WTC11 (cell line): Measurements from ENCODE around the gene TEKTIP1.

Experiments
- ATF3 ChIP-seq: sonication (generic); formaldehyde crosslinking; conservative IDR thresholded peaks from 2 replicates; pipeline ENCODE4 v1.8.1; 2022; ENCODE audit warnings: mild to moderate bottlenecking, missing genetic modification reagents
- ATF6 ChIP-seq: sonication (generic); formaldehyde crosslinking; IDR thresholded peaks from 2 replicates; pipeline ENCODE4 v1.8.1; 2023; ENCODE audit warnings: mild to moderate bottlenecking, missing genetic modification reagents
- CTCF ChIP-seq: fragments of 200-600 bp; IDR thresholded peaks from 2 replicates; pipeline ENCODE4 v1.8.0; 2022; ENCODE audit warnings: antibody characterized with exemption
- ERG ChIP-seq: fragments of 250-450 bp; sonication (Bioruptor Pico); IDR thresholded peaks from 2 replicates; pipeline ENCODE4 v1.8.0; 2021; ENCODE audit warnings: mild to moderate bottlenecking
- ETV6 ChIP-seq: sonication (generic); formaldehyde crosslinking; IDR thresholded peaks from 2 replicates; pipeline ENCODE4 v1.8.1; 2022; ENCODE audit warnings: mild to moderate bottlenecking, missing genetic modification reagents
- FOXK1 ChIP-seq: sonication (generic); formaldehyde crosslinking; IDR thresholded peaks from 2 replicates; pipeline ENCODE4 v1.8.0; 2022; ENCODE audit warnings: mild to moderate bottlenecking, moderate library complexity, missing genetic modification reagents
- PREB ChIP-seq: sonication (generic); formaldehyde crosslinking; IDR thresholded peaks from 2 replicates; pipeline ENCODE4 v1.8.1; 2022; ENCODE audit warnings: mild to moderate bottlenecking, missing genetic modification reagents, moderate library complexity, borderline replicate concordance
- RORB ChIP-seq: fragments of 250-450 bp; sonication (Bioruptor Pico); IDR thresholded peaks from 2 replicates; pipeline ENCODE4 v1.9.0; 2021; ENCODE audit warnings: mild to moderate bottlenecking
- SP1 ChIP-seq: sonication (generic); formaldehyde crosslinking; conservative IDR thresholded peaks from 2 replicates; pipeline ENCODE4 v1.8.1; 2022; ENCODE audit warnings: missing genetic modification reagents
- TF ChIP-seq, protein P1 (sequence below): sonication (generic); formaldehyde crosslinking; IDR thresholded peaks from 2 replicates; pipeline ENCODE4 v1.8.0; 2022; ENCODE audit warnings: mild to moderate bottlenecking, missing genetic modification reagents

DNA sequence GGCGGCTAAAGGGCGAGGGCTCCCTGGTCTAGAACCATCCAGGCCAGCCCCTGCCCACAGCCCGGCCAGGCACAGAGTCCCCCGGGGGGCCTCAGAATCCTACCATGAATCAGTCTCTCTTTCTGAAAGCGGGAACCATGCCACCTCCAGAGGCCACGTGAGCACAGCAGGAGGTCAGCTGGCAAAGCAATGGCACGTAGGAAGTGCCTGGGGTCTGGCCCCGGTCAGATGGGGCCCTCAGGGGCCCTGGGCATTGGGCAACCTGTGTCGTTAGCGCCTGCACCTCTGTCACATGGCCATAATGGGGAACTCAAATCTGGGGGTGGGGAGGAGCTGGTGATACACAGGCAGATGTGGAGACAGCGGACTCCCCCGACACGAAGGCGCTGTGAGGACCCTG, 9.6 kb downstream of the TEKTIP1 start:
- TF ChIP-seq CTCF (no peak), SP1 (CRISPR knock-in tag) (no peak), ERG (no peak), ATF3 (CRISPR knock-in tag) (no peak), FOXK1 (no peak), RORB (CRISPR knock-in tag) (no peak), ATF6 (CRISPR knock-in tag) (no peak), ETV6 (no peak), PREB (no peak)
- TF ChIP-seq, protein P1, sequence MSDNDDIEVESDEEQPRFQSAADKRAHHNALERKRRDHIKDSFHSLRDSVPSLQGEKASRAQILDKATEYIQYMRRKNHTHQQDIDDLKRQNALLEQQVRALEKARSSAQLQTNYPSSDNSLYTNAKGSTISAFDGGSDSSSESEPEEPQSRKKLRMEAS (CRISPR knock-in tag): no peak
